ENCODE measurements around the gene WEE1. TPM values are rescaled to one million over a fixed set of nuclear protein-coding genes. Genes with fewer than 3 reads are reported as not detected.
"Not testable (repeated sequence)": the region's sequence is repeated elsewhere in the genome, so short reads cannot be mapped to it uniquely, and the experiment has no call there.

Gene WEE1
- total RNA-seq, 2 experiments from 2014 or later = 73.3 to 75.1 TPM

- Mint-ChIP-seq H3K27ac (peak overlapping the region; percentile 94), H3K4me3 (peak overlapping the region; percentile 82), H3K36me3 (ENCODE audit: low read depth) (no peaks in the 10 kb centered on the region), H3K9me3 (ENCODE audit: insufficient read depth) (no peaks in the 10 kb centered on the region), H3K27me3 (ENCODE audit: low read depth) (peaks cover 4% of the 10 kb centered on the region), H3K4me1 (ENCODE audit: low read depth) (peaks cover 26% of the 10 kb centered on the region)
- DNase-seq (peak; percentile 90), ATAC-seq (peak; percentile 90)
- ChIA-PET POLR2A (interaction anchor here (1.1 to 4.1 kb wide), 7 partner anchors 10 to 154 kb away, joined by 3 to 24 read pairs (median 5); partner anchors contain the start of genes WEE1 and ZNF143), CTCF (interaction anchor here (0.5 to 4.6 kb wide), 45 partner anchors 10 to 732 kb away, joined by 3 to 119 read pairs (median 5); partner anchors contain the start of genes SWAP70 and WEE1)
These were observed 40.6 kb downstream of the WEE1 start for GRCh38 chr11:9613830-9614762.

GRCh38 chr11:9615031-9615451 lies 41.6 kb downstream of the WEE1 start:
- Mint-ChIP-seq H3K36me3 (ENCODE audit: low read depth) (no peaks in the 10 kb centered on the region), H3K4me1 (ENCODE audit: low read depth) (peaks cover 23% of the 10 kb centered on the region), H3K27me3 (ENCODE audit: low read depth) (peaks cover 4% of the 10 kb centered on the region), H3K9me3 (ENCODE audit: insufficient read depth) (no peaks in the 10 kb centered on the region), H3K4me3 (peak overlapping the region; percentile 82), H3K27ac (no peak overlapping the region)
- ATAC-seq = no peak
- POLR2A ChIA-PET = no interaction called here
- CTCF ChIA-PET = no interaction called here
- no peak for DNase-seq

GRCh38 chr11:9616042-9616675 lies 42.7 kb downstream of the WEE1 start:
- no peak for DNase-seq
- H3K4me3 Mint-ChIP-seq = no peak overlapping the region
- ChIA-PET CTCF (interaction anchor here (1.3 kb wide), 1 partner anchor 132 kb away, joined by 5 read pairs; no protein-coding TSS in a partner anchor), POLR2A (no interaction called here)
- peaks cover 21% of the 10 kb centered on the region for H3K4me1 Mint-ChIP-seq (ENCODE audit: low read depth)
- no peak for ATAC-seq
- no peak overlapping the region for H3K27ac Mint-ChIP-seq
- H3K9me3 Mint-ChIP-seq (ENCODE audit: insufficient read depth) = no peaks in the 10 kb centered on the region
- H3K27me3 Mint-ChIP-seq (ENCODE audit: low read depth) = peaks cover 4% of the 10 kb centered on the region
- no peaks in the 10 kb centered on the region for H3K36me3 Mint-ChIP-seq (ENCODE audit: low read depth)

GRCh38 chr11:9616858-9617257 lies 43.4 kb downstream of the WEE1 start:
- ChIA-PET CTCF (interaction anchor here (1.3 to 2.0 kb wide), 2 partner anchors 82 to 131 kb away, joined by 5 to 10 read pairs; no protein-coding TSS in a partner anchor), POLR2A (no interaction called here)
- ATAC-seq (no peak), DNase-seq (no peak)
- H3K9me3 Mint-ChIP-seq (ENCODE audit: insufficient read depth) = no peaks in the 10 kb centered on the region
- no peak overlapping the region for H3K4me3 Mint-ChIP-seq
- peaks cover 4% of the 10 kb centered on the region for H3K27me3 Mint-ChIP-seq (ENCODE audit: low read depth)
- H3K4me1 Mint-ChIP-seq (ENCODE audit: low read depth) = peaks cover 20% of the 10 kb centered on the region
- H3K27ac Mint-ChIP-seq = no peak overlapping the region
- no peaks in the 10 kb centered on the region for H3K36me3 Mint-ChIP-seq (ENCODE audit: low read depth)

- Mint-ChIP-seq H3K4me1 (ENCODE audit: low read depth) (peaks cover 18% of the 10 kb centered on the region), H3K36me3 (ENCODE audit: low read depth) (no peaks in the 10 kb centered on the region)
- POLR2A ChIA-PET = no interaction called here
These were observed 44.5 kb downstream of the WEE1 start for GRCh38 chr11:9617940-9618339.

GRCh38 chr11:9619004-9619403 lies 45.5 kb downstream of the WEE1 start:
- H3K4me1 Mint-ChIP-seq (ENCODE audit: low read depth) = peaks cover 9% of the 10 kb centered on the region
- ChIA-PET POLR2A (no interaction called here), CTCF (interaction anchor here (0.9 kb wide), 1 partner anchor 130 kb away, joined by 3 read pairs; no protein-coding TSS in a partner anchor)
- H3K4me3 Mint-ChIP-seq = no peak overlapping the region
- no peaks in the 10 kb centered on the region for H3K9me3 Mint-ChIP-seq (ENCODE audit: insufficient read depth)
- DNase-seq (no peak), ATAC-seq (no peak)
- peaks cover 5% of the 10 kb centered on the region for H3K27me3 Mint-ChIP-seq (ENCODE audit: low read depth)
- no peak overlapping the region for H3K27ac Mint-ChIP-seq
- no peaks in the 10 kb centered on the region for H3K36me3 Mint-ChIP-seq (ENCODE audit: low read depth)

More at GRCh38 chr11:9617940-9618339, 44.5 kb downstream of the WEE1 start:
- Mint-ChIP-seq H3K27ac (no peak overlapping the region), H3K9me3 (ENCODE audit: insufficient read depth) (no peaks in the 10 kb centered on the region), H3K4me3 (no peak overlapping the region), H3K27me3 (ENCODE audit: low read depth) (peaks cover 4% of the 10 kb centered on the region)
- no peak for ATAC-seq
- no peak for DNase-seq
- CTCF ChIA-PET = interaction anchor here (0.6 to 2.0 kb wide), 5 partner anchors 17 to 656 kb away, joined by 3 to 10 read pairs (median 3); no protein-coding TSS in a partner anchor

- H3K4me3 Mint-ChIP-seq = no peak overlapping the region
- ATAC-seq (no peak), DNase-seq (no peak)
- ChIA-PET POLR2A (no interaction called here), CTCF (interaction anchor here (0.6 to 1.7 kb wide), 3 partner anchors 85 to 129 kb away, joined by 3 to 6 read pairs (median 3); no protein-coding TSS in a partner anchor)
- H3K27me3 Mint-ChIP-seq (ENCODE audit: low read depth) = peaks cover 11% of the 10 kb centered on the region
- H3K36me3 Mint-ChIP-seq (ENCODE audit: low read depth) = no peaks in the 10 kb centered on the region
- no peaks in the 10 kb centered on the region for H3K9me3 Mint-ChIP-seq (ENCODE audit: insufficient read depth)
- peaks cover 3% of the 10 kb centered on the region for H3K4me1 Mint-ChIP-seq (ENCODE audit: low read depth)
- H3K27ac Mint-ChIP-seq = no peak overlapping the region
These were observed 46.5 kb downstream of the WEE1 start for GRCh38 chr11:9619971-9620370.

GRCh38 chr11:9622353-9622752 lies 48.9 kb downstream of the WEE1 start:
- POLR2A ChIA-PET; DNase-seq; H3K9me3 Mint-ChIP-seq (ENCODE audit: insufficient read depth); H3K4me3 Mint-ChIP-seq; H3K36me3 Mint-ChIP-seq (ENCODE audit: low read depth); ATAC-seq; H3K4me1 Mint-ChIP-seq (ENCODE audit: low read depth); H3K27ac Mint-ChIP-seq: not testable (repeated sequence)
- CTCF ChIA-PET = interaction anchor here (1.4 to 6.1 kb wide), 2 partner anchors 9 to 126 kb away, joined by 3 to 23 read pairs; no protein-coding TSS in a partner anchor
- H3K27me3 Mint-ChIP-seq (ENCODE audit: low read depth) = peaks cover 12% of the 10 kb centered on the region

GRCh38 chr11:9623053-9623452 lies 49.6 kb downstream of the WEE1 start:
- H3K36me3 Mint-ChIP-seq (ENCODE audit: low read depth); DNase-seq; H3K4me1 Mint-ChIP-seq (ENCODE audit: low read depth); H3K27ac Mint-ChIP-seq; H3K9me3 Mint-ChIP-seq (ENCODE audit: insufficient read depth); ATAC-seq; H3K4me3 Mint-ChIP-seq; POLR2A ChIA-PET: not testable (repeated sequence)
- peaks cover 12% of the 10 kb centered on the region for H3K27me3 Mint-ChIP-seq (ENCODE audit: low read depth)
- CTCF ChIA-PET = interaction anchor here (1.4 to 6.1 kb wide), 2 partner anchors 10 to 125 kb away, joined by 3 to 23 read pairs; no protein-coding TSS in a partner anchor

- ATAC-seq (no peak), DNase-seq (no peak)
- Mint-ChIP-seq H3K4me1 (ENCODE audit: low read depth) (no peaks in the 10 kb centered on the region), H3K9me3 (ENCODE audit: insufficient read depth) (no peaks in the 10 kb centered on the region), H3K27ac (no peak overlapping the region), H3K36me3 (ENCODE audit: low read depth) (no peaks in the 10 kb centered on the region), H3K4me3 (no peak overlapping the region), H3K27me3 (ENCODE audit: low read depth) (peaks cover 15% of the 10 kb centered on the region)
- POLR2A ChIA-PET = interaction anchor here (0.6 kb wide), 1 partner anchor 51 kb away, joined by 3 read pairs; the partner anchor contains the start of gene WEE1
- CTCF ChIA-PET = interaction anchor here (6.1 kb wide), 1 partner anchor 11 kb away, joined by 23 read pairs; no protein-coding TSS in a partner anchor
These were observed 51.0 kb downstream of the WEE1 start for GRCh38 chr11:9624448-9624847.

GRCh38 chr11:9625162-9625561 lies 51.7 kb downstream of the WEE1 start:
- no peaks in the 10 kb centered on the region for H3K9me3 Mint-ChIP-seq (ENCODE audit: insufficient read depth)
- H3K4me1 Mint-ChIP-seq (ENCODE audit: low read depth) = no peaks in the 10 kb centered on the region
- H3K4me3 Mint-ChIP-seq = no peak overlapping the region
- ChIA-PET POLR2A (no interaction called here), CTCF (interaction anchor here (1.0 to 6.1 kb wide), 2 partner anchors 12 to 119 kb away, joined by 4 to 23 read pairs; no protein-coding TSS in a partner anchor)
- DNase-seq (no peak), ATAC-seq (no peak)
- H3K27ac Mint-ChIP-seq = no peak overlapping the region
- peaks cover 15% of the 10 kb centered on the region for H3K27me3 Mint-ChIP-seq (ENCODE audit: low read depth)
- no peaks in the 10 kb centered on the region for H3K36me3 Mint-ChIP-seq (ENCODE audit: low read depth)

All from activated CD8-positive, alpha-beta T cell treated with anti-CD3 and anti-CD28 coated beads, Interleukin-2, amount 10 ng/mL, durations not matched to agents 7 days and 5 days (primary cell).